ENCODE results near the gene CKAP2L. TPM values are rescaled to one million over a fixed set of nuclear protein-coding genes. Genes with fewer than 3 reads are reported as not detected.

Gene CKAP2L
- total and polyA plus RNA-seq, 2 experiments from 2014 or later: 16.2 to 30.2 TPM

GRCh38 chr2:112794841-112795240 lies 30.4 kb upstream of the CKAP2L start:
- H3K4me1 Mint-ChIP-seq: peaks cover 21% of the 10 kb centered on the region
- peak overlapping the region; percentile 11 for H3K27ac Mint-ChIP-seq
- Histone ChIP-seq H3K36me3 (ENCODE audit: insufficient read depth) (no peaks in the 10 kb centered on the region), H3K27me3 (ENCODE audit: insufficient read depth) (no peaks in the 10 kb centered on the region), H4K20me1 (replicated peaks; ENCODE audit: insufficient read depth) (no peaks in the 10 kb centered on the region), H3K4me3 (no peak overlapping the region), H2AFZ (no peak overlapping the region), H3K27ac (ENCODE audit: low read depth) (no peak overlapping the region), H3K4me1 (ENCODE audit: insufficient read depth) (peaks cover 12% of the 10 kb centered on the region; the same call in 1 of the 2 replicates), H3K9me2 (ENCODE audit: insufficient read depth) (0 out of 2 replicates have a peak, but pooled peaks cover 4% of the 10 kb centered on the region), H3K79me2 (replicated peaks; ENCODE audit: insufficient read depth) (no peaks in the 10 kb centered on the region), H3K4me2 (no peak overlapping the region), H3F3A (replicated peaks; ENCODE audit: low read depth) (no peaks in the 10 kb centered on the region)
- ATAC-seq: no peak
- peaks cover 4% of the 10 kb centered on the region; the same call in 2 of the 3 replicates for H3K9me3 Mint-ChIP-seq
- peaks cover 12% of the 10 kb centered on the region; the same call in 2 of the 3 replicates for H3K36me3 Mint-ChIP-seq (ENCODE audit: low read depth)
- no peak for DNase-seq (ENCODE audit: low spot score)
- H3K27me3 Mint-ChIP-seq (ENCODE audit: insufficient read depth, low read depth, poor library complexity): peaks cover 10% of the 10 kb centered on the region
- H3K4me3 Mint-ChIP-seq: no peak overlapping the region
- no peak for TF ChIP-seq ZNF114 (CRISPR knock-in tag; IDR thresholded peaks at IDR 0.05)
- no peak for TF ChIP-seq EZH2 (IDR thresholded peaks at IDR 0.05; ENCODE audit: low read depth, unreplicated experiment)
- no peak for TF ChIP-seq JUNB (IDR thresholded peaks at IDR 0.05; ENCODE audit: unreplicated experiment)
- TF ChIP-seq CREB1 (CRISPR knock-in tag; IDR thresholded peaks at IDR 0.05; ENCODE audit: low read depth): no peak
- TF ChIP-seq ZNF462 (CRISPR knock-in tag; IDR thresholded peaks at IDR 0.05): no peak

DNA sequence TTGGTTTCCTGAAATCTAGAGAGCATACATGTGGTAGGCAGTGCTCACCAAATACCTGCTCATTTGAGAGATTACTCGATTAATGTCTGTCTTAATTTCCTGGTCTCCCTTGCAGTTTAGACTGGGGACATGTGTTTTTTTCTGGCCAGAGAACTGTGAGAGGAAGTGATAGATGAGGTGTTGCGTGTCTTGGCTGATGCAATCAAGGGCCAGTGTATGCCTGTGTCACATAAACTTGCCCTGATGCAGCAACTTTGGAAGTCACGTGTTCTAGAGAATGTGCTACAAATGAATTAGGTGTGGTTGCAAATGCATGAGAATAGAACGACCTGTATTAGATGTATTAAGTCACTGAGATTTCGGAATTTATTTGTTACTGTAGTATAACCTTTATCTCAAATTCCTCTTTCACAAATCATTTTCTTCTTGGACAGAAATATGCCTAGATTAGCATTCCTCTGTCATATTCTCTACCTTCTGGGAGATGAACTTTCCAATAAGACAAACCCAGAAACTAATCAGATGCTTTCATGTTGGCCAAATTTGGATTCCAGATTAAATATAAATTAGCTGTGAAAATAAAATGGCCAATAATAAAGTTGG lies 29.8 kb upstream of the CKAP2L start:
- H2AFZ ChIP-seq: peak overlapping the region; percentile 83; the same call in 1 of the 2 replicates
- no peak for DNase-seq (ENCODE audit: low spot score)
- H3K36me3 Mint-ChIP-seq (ENCODE audit: low read depth): peaks cover 12% of the 10 kb centered on the region; the same call in 2 of the 3 replicates

More for the DNA sequence above, 29.8 kb upstream of the CKAP2L start:
- 0 out of 2 replicates have a peak, but pooled peaks cover 4% of the 10 kb centered on the region for H3K9me2 ChIP-seq (ENCODE audit: insufficient read depth)
- TF ChIP-seq EZH2phosphoT487 (IDR thresholded peaks at IDR 0.05; ENCODE audit: unreplicated experiment) (no peak), CREB1 (CRISPR knock-in tag; IDR thresholded peaks at IDR 0.05; ENCODE audit: low read depth) (no peak)
- no peak overlapping the region for H3K4me2 ChIP-seq
- no peaks in the 10 kb centered on the region for H3K27me3 ChIP-seq (ENCODE audit: insufficient read depth)
- H3K9me3 Mint-ChIP-seq: peaks cover 4% of the 10 kb centered on the region; the same call in 2 of the 3 replicates
- ATAC-seq: no peak
- H3K4me3 Mint-ChIP-seq: no peak overlapping the region
- no peaks in the 10 kb centered on the region for H3K79me2 ChIP-seq (replicated peaks; ENCODE audit: insufficient read depth)
- no peak overlapping the region for H3K4me3 ChIP-seq
- H3K27ac Mint-ChIP-seq: peak overlapping the region; percentile 6; the same call in 1 of the 2 replicates
- H3K4me1 ChIP-seq (ENCODE audit: insufficient read depth): peaks cover 12% of the 10 kb centered on the region; the same call in 1 of the 2 replicates
- H3K27ac ChIP-seq (ENCODE audit: low read depth): no peak overlapping the region
- no peaks in the 10 kb centered on the region for H4K20me1 ChIP-seq (replicated peaks; ENCODE audit: insufficient read depth)
- peaks cover 10% of the 10 kb centered on the region for H3K27me3 Mint-ChIP-seq (ENCODE audit: insufficient read depth, low read depth, poor library complexity)
- H3K36me3 ChIP-seq (ENCODE audit: insufficient read depth): no peaks in the 10 kb centered on the region
- H3F3A ChIP-seq (replicated peaks; ENCODE audit: low read depth): no peaks in the 10 kb centered on the region
- peaks cover 17% of the 10 kb centered on the region for H3K4me1 Mint-ChIP-seq

Data from GM23338 (cell line).